CD4-positive, alpha-beta T cell treated with Interleukin-15 for 1 hour (primary cell): ENCODE data around the gene KIF25.

Source experiments
- DNase-seq: peaks from one replicate; pipeline ENCODE4 v3.0.0-alpha.2; 2020

Gene KIF25

GRCh38 chr6:167997642-167998041 lies at the start of gene KIF25:
KIF25 (plus strand) TSS chr6:167997671; CDS start chr6:168029586, 31,915 bp downstream.
- DNase-seq, result no peak

GRCh38 chr6:167947716-167948115 lies 49.8 kb upstream of the KIF25 start:
- no peak for DNase-seq

- DNase-seq, result no peak
Observed at GRCh38 chr6:167948716-167949115, 48.8 kb upstream of the KIF25 start.

- DNase-seq, result no peak
Observed at GRCh38 chr6:167949121-167949684, 48.3 kb upstream of the KIF25 start.

GRCh38 chr6:167951781-167952511 lies 45.5 kb upstream of the KIF25 start:
- DNase-seq, result no peak

- no peak for DNase-seq
Observed at GRCh38 chr6:167952512-167952859, 45.0 kb upstream of the KIF25 start.

GRCh38 chr6:167953551-167953950 lies 43.9 kb upstream of the KIF25 start:
- no peak for DNase-seq

- no peak for DNase-seq
Observed at GRCh38 chr6:167954151-167954550, 43.3 kb upstream of the KIF25 start.

GRCh38 chr6:167956491-167956890 lies 41.0 kb upstream of the KIF25 start:
- DNase-seq, result no peak

GRCh38 chr6:167956983-167957492 lies 40.4 kb upstream of the KIF25 start:
- DNase-seq, result no peak

GRCh38 chr6:167957626-167958025 lies 39.8 kb upstream of the KIF25 start:
- no peak for DNase-seq

DNA sequence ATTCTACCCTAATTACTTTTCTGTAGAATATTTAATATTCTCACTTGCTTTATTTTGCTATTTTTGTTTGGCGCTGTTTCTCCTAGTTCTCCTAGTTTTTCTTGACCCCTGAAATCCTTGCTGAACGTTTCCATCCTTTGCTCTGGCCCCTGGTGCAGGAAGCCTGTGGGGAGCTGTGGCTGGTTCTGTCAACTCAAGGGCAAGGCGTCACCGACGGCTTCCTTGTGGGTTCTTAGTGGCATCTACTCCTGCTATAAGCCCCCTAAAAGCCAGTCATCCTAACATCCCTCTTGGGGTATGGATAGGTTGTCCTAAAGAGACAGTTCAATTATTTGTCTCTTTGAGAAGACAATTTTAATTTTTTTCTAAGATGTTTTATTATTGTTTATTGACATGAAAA lies 36.9 kb upstream of the KIF25 start:
- DNase-seq, result no peak

DNA sequence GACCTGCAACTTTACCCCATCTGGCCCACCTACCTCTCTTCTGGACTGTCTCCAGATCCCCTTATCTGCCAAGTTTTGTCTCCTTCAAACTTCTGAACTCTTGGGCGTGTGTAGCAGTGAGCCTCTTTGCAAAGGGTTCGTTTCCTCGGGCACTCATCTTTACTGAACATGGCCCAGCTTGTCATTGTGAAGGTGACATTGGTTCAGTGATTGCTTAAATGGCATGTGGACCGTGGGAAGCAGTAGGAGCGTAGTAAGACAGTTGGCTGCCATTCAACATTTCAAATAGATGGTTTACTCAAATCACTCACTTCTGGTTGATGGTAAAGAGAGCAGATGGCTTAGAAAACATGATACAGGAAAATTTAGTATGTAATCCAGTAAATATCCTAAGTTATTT lies 34.8 kb upstream of the KIF25 start:
- no peak for DNase-seq

DNA sequence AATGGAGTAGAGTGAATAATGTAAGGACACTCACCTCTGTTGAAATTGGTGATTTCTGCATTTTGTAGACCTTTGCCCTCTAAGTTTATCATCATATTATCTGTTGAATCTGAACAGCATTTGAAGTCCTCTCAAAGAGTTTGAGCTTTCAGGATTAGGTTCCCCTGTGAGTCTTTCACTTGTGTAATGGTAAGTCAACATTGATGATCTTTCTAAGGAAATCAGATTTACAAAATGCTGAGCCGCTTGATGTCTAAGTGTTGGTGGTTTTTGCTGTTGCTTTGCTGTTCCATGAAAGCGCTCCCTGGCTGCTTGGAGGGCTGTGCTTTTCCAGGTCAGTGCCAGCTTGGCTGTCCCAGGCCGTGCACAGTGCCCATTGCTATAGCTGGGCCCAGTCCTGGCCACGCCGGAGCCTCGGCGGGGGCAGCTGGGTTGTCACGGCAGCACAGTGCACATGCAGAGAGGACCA lies 33.8 kb upstream of the KIF25 start:
- DNase-seq, result no peak

- DNase-seq, result no peak
Observed at GRCh38 chr6:167965592-167966539, 31.6 kb upstream of the KIF25 start.

GRCh38 chr6:167966540-167966905 lies 30.9 kb upstream of the KIF25 start:
- no peak for DNase-seq

GRCh38 chr6:167968091-167968490 lies 29.4 kb upstream of the KIF25 start:
- no peak for DNase-seq

DNA sequence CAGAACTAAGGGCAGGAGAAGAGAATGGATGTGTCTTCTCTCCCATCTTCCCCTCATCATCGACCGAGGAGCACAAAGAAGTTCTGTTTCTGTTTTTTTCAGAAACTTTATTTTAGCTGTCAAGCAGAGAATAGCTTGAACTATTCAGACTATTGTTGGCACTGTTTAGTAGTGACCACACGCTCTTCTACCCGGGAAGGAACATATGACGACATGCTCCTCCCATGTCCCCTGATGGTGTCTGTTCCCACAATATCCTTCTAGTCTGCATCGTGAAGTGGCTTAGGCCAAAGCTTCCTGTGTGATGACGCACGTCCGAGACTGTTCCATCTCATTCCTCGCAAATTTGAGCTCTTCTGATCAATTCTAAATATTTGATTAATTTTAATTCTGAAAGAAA lies 27.2 kb upstream of the KIF25 start:
- DNase-seq, result no peak

GRCh38 chr6:167972193-167972592 lies 25.3 kb upstream of the KIF25 start:
- no peak for DNase-seq

DNA sequence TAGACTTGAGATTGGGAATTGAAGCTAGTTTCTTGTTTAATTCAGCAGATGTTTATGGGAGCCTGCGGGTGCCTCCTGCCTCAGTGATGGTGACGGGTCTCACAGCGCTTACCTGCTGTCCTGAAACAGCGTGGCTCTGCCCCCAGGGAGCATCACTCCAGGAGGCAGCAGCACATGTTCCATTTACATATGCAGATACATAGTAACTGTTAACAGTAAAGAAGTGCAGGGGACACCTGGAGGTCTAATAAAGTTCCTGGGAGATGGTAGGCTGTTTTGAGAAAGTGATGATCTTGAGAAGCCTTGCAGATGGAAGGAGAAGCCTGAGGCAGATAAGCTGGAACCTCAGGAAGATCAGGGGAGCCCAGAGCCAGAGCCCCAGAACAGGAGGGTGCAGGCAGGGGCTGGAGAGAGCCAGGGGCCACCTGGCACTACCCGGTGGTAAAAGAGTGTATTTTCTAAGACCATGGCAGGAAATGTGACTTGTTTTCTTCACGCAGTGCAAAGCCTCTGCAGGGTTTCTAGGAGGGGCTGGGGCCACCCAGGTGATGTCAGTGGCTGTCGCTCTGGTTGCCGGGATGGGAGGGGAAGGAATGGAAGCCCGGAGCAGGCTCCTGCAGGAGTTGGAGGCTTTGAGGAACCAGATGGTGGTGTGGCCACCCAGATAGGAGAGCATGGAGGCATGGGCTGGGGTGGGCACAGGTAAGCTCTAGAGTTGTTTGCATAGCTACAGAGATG lies 24.2 kb upstream of the KIF25 start:
- no peak for DNase-seq

DNA sequence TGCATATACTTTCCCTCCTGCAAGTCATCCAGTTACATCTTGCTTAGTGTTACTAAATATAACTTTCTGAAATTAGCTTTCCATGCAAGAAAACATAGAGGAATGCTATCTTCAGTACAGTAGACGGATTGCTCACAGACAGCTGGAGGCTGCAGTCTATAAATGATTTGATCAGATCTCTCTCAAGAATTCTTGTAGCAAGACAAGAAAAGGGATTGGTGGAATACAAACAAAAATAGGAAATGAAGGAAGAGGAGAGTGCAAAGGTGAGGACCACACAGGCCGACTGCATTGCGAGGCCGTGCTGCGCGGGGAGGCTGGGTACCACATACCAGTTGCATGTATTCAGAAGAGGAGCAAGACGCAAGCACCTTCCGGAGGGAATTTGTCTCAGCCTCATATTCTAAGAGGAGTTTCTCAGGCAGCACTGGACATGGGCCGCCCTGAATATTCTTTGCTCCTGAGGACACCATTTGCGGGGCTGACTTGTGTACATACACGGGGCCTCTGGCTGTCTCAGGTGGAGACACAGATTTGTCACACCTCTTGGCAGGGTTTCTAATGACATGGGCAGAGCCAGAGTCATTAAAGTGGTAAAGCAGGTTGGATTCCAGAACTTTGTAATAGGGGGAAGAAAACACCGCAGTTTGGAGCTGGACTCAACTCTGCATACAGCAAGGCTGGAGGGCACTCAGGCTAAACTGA lies 22.7 kb upstream of the KIF25 start:
- DNase-seq, result no peak

GRCh38 chr6:167975458-167975857 lies 22.0 kb upstream of the KIF25 start:
- no peak for DNase-seq
